ENCODE data around the gene DHX58.

Gene DHX58

DNA sequence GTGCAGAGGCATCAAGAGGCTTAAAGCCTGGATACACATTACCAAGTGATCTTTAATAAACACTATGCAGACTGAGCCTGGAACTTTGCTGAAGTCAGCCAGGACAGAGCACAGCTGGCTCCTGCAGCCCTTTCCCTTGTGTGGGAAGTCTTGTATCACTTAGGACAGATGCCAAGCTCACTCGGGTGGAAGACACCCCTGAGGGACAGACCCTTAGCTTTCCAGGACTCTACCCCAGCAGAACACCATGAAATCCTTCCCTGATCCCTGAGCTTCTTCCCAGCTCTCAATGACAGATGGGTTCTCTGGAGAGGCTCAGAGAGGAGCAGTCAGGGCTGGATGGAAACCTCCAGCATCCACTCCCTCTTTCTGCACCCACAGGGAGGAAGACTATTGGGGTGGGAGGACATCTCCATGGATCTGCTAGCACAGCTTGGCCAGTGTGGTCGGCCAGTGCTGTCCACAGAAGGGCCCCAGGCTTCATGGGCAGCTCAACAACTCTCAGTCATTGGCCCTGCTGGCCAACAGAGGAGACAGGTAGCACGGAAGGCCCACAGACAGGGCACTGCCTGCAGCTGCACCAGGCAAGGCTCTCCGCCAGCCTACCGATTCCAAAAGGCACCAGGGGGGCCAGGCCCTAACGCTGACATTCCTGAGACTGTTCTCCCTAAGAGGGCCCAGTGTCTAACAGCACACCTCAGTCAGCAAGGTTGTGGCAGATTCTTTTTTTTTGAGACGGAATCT lies 26.4 kb upstream of the DHX58 start:
- Histone ChIP-seq H3K4me3 (ENCODE audit: low read length) (no peak overlapping the region), H3K4me1 (ENCODE audit: control insufficient read depth, insufficient read depth, low read length) (no peaks in the 10 kb centered on the region; the same call in 1 of the 2 replicates), H3K9me3 (ENCODE audit: control insufficient read depth, insufficient read depth, low read length) (no peaks in the 10 kb centered on the region), H3K27me3 (ENCODE audit: control insufficient read depth, insufficient read depth, low read length) (no peaks in the 10 kb centered on the region), H3K27ac (ENCODE audit: low read length) (no peak overlapping the region), H3K36me3 (ENCODE audit: control insufficient read depth, insufficient read depth, low read length) (peaks cover 4% of the 10 kb centered on the region; the same call in 1 of the 2 replicates)
- DNase-seq (ENCODE audit: low read depth, low spot score) = no peak
- no CpG with 5 or more reads among the region's 7 CpGs for WGBS (ENCODE audit: insufficient coverage, insufficient read length)

DNA sequence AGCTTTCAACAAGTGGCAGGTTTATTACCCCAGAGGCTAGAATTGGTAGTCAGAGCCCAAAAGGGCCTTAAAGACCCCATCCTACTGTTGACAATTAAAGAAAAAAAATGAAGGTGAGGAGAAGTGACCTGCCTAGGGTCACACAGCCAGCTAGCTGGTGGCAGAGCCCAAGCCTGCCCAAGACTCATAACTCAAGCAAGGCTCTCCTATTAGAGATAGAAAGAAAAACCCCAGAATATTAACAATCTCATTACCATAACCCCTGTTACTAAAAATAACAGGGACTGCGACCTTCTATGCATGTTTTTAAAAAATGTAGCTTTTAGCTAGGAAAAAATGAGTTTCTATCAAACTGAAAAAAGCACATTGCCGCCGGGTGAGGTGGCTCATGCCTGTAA lies 24.1 kb upstream of the DHX58 start:
- no peak overlapping the region for H3K4me3 ChIP-seq (ENCODE audit: low read length)
- H3K4me1 ChIP-seq (ENCODE audit: control insufficient read depth, insufficient read depth, low read length) = no peaks in the 10 kb centered on the region; the same call in 1 of the 2 replicates
- H3K9me3 ChIP-seq (ENCODE audit: control insufficient read depth, insufficient read depth, low read length) = no peaks in the 10 kb centered on the region
- no peak overlapping the region for H3K27ac ChIP-seq (ENCODE audit: low read length)
- DNase-seq (ENCODE audit: low read depth, low spot score) = no peak
- WGBS (ENCODE audit: insufficient coverage, insufficient read length) = no CpG with 5 or more reads among the region's 3 CpGs
- H3K36me3 ChIP-seq (ENCODE audit: control insufficient read depth, insufficient read depth, low read length) = peaks cover 4% of the 10 kb centered on the region; the same call in 1 of the 2 replicates
- no peaks in the 10 kb centered on the region for H3K27me3 ChIP-seq (ENCODE audit: control insufficient read depth, insufficient read depth, low read length)

DNA sequence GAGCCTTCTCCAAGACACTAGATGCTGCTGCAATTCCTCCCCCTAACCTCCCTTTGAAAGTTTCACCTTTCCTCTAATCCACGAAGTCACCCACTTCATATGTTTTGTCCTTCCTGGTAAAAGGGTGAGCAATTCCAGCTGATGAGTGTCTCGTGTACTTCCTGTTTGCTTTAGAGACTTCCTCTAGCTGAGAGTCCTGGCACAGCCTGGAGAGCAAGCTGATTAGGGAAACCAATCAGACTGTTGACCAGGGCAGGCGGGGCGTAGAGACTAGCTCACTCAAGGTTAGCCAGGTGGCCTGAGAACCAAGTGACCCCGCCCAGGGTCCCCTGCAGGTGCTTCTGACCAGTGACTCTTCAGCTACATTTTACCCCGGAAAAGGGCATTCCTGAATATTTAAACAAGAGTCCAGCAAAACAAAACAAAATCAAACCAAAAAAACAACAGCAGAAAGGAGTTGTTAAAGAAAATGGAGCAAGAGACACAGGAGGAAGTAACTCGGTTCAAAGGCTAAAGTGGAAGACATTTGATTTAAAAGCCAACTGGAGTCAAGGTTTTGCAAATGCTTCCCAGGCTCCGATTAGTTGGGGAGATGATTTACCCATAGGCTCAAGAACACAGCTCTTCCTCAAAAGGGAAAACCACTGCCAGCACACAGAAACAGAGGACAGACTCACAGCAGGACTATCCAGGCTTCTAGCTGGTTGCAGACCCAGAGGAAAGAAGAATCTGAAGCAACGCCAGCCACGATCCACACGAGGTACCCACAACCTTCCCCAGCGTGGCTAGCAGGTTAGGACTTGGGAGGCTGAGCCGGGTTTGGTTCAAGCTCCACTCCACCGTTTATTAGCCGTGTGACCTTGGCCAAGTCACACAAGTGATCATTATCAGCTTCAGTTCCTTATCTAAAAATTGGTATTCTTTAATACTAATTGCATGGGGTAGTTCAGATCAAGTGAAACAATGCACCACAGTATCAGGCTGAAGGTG lies 23.4 kb upstream of the DHX58 start:
- Histone ChIP-seq H3K36me3 (ENCODE audit: control insufficient read depth, insufficient read depth, low read length) (no peaks in the 10 kb centered on the region), H3K4me1 (ENCODE audit: control insufficient read depth, insufficient read depth, low read length) (no peaks in the 10 kb centered on the region; the same call in 1 of the 2 replicates), H3K27ac (ENCODE audit: low read length) (no peak overlapping the region), H3K9me3 (ENCODE audit: control insufficient read depth, insufficient read depth, low read length) (no peaks in the 10 kb centered on the region), H3K27me3 (ENCODE audit: control insufficient read depth, insufficient read depth, low read length) (no peaks in the 10 kb centered on the region), H3K4me3 (ENCODE audit: low read length) (no peak overlapping the region)
- no peak for DNase-seq (ENCODE audit: low read depth, low spot score)
- WGBS (ENCODE audit: insufficient coverage, insufficient read length) = no CpG with 5 or more reads among the region's 15 CpGs

DNA sequence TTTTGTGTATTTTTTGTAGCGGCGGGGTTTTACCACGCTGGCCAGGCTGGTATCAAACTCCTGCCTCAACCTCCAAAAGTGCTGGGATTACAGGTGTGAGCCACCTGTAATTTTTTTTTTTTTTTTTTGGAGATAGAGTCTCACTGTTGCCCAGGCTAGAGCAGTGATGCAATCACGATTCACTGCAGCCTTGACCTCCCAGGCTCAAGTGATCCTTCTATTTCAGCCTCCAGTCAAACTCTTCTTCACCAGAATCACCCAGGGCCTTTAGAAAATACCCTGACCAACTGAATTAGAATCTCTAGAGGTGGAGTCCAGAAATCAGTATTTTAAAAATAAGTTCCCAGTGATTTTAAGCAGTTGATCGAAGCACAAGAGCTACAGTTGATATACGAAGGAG lies 22.6 kb upstream of the DHX58 start:
- DNase-seq (ENCODE audit: low read depth, low spot score) = no peak
- H3K4me1 ChIP-seq (ENCODE audit: control insufficient read depth, insufficient read depth, low read length) = no peaks in the 10 kb centered on the region; the same call in 1 of the 2 replicates
- no peaks in the 10 kb centered on the region for H3K27me3 ChIP-seq (ENCODE audit: control insufficient read depth, insufficient read depth, low read length)
- no peaks in the 10 kb centered on the region for H3K9me3 ChIP-seq (ENCODE audit: control insufficient read depth, insufficient read depth, low read length)
- no peak overlapping the region for H3K27ac ChIP-seq (ENCODE audit: low read length)
- no CpG with 5 or more reads among the region's 6 CpGs for WGBS (ENCODE audit: insufficient coverage, insufficient read length)
- no peaks in the 10 kb centered on the region; the same call in 1 of the 2 replicates for H3K36me3 ChIP-seq (ENCODE audit: control insufficient read depth, insufficient read depth, low read length)
- no peak overlapping the region for H3K4me3 ChIP-seq (ENCODE audit: low read length)

DNA sequence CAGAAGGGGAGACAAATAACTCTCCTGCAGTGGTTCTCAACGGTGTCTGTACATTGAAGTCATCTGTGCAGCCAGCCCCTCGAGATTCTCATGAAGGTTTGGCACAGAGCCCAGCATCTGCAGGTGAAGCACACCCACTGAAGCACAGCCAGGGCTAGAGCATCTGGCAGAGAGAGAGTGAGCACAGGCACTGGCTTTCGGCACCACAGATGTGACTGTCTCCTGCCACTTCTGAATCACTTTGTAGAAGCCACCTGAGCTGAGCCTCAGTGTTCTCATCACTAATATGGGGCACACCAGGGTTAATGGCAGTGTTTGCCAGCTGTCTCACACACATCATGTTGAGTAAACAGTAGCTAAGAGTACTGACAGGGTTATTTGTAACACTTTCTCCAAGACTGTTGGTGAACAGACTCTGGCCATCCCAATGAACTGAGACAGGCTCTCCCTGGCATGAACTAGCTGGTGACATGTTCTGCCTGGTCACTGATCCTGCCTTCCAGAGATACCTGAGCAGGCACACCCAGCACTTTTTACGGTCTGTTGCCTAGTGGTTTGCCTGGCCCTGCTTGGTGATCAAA lies 21.0 kb upstream of the DHX58 start:
- Histone ChIP-seq H3K36me3 (ENCODE audit: control insufficient read depth, insufficient read depth, low read length) (peaks cover 14% of the 10 kb centered on the region), H3K9me3 (ENCODE audit: control insufficient read depth, insufficient read depth, low read length) (no peaks in the 10 kb centered on the region), H3K4me3 (ENCODE audit: low read length) (no peak overlapping the region), H3K27me3 (ENCODE audit: control insufficient read depth, insufficient read depth, low read length) (no peaks in the 10 kb centered on the region), H3K4me1 (ENCODE audit: control insufficient read depth, insufficient read depth, low read length) (no peaks in the 10 kb centered on the region), H3K27ac (ENCODE audit: low read length) (no peak overlapping the region)
- WGBS (ENCODE audit: insufficient coverage, insufficient read length) = no CpG with 5 or more reads among the region's 4 CpGs
- no peak for DNase-seq (ENCODE audit: low read depth, low spot score)

DNA sequence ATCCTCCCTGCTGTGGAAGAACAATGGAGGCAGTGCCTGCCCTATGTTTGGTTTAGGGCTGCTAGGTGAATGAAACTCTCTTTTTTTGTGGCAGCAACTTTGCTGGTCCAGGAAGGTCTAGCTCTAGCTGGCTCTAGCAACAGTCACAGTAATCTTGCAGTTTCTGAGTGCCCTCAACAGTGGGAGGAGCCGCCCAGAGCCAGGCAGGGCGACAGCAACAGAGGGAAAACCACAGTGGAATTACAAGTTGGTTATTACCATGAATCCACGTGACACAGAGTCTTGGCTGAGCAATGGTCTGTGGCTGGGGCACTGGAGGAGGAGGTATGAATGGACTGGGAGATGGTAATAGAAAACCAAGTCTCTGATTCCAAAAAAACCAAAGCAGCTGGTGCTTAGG lies 20.4 kb upstream of the DHX58 start:
- DNase-seq (ENCODE audit: low read depth, low spot score) = no peak
- H3K4me1 ChIP-seq (ENCODE audit: control insufficient read depth, insufficient read depth, low read length) = no peaks in the 10 kb centered on the region
- no peaks in the 10 kb centered on the region for H3K27me3 ChIP-seq (ENCODE audit: control insufficient read depth, insufficient read depth, low read length)
- H3K27ac ChIP-seq (ENCODE audit: low read length) = no peak overlapping the region
- peaks cover 18% of the 10 kb centered on the region for H3K36me3 ChIP-seq (ENCODE audit: control insufficient read depth, insufficient read depth, low read length)
- no peak overlapping the region for H3K4me3 ChIP-seq (ENCODE audit: low read length)
- WGBS (ENCODE audit: insufficient coverage, insufficient read length) = no CpG with 5 or more reads among the region's 3 CpGs
- H3K9me3 ChIP-seq (ENCODE audit: control insufficient read depth, insufficient read depth, low read length) = no peaks in the 10 kb centered on the region

DNA sequence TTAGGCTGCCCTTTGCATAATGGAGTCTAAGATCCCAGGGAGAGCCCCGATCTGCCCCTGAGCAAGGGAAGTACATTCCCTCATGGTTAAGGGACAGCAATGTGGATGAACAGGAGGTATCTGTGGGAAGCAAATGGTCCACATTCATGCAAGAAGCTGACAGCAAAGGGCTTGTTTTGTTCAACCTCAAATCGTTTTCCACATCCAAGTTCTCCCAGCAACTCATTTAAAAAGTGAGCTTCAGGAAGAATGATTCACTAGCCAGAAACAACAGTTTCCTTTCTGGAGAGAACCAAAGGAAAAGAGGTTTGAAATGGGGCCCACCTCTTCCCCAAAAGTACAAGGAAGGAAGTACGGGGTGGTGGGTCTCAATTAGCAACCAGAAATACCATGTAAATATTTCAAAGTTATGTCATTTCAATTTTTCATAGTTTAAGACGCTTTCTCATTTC lies 19.5 kb upstream of the DHX58 start:
- DNase-seq (ENCODE audit: low read depth, low spot score) = no peak
- Histone ChIP-seq H3K27me3 (ENCODE audit: control insufficient read depth, insufficient read depth, low read length) (no peaks in the 10 kb centered on the region), H3K9me3 (ENCODE audit: control insufficient read depth, insufficient read depth, low read length) (no peaks in the 10 kb centered on the region), H3K4me3 (ENCODE audit: low read length) (no peak overlapping the region), H3K27ac (ENCODE audit: low read length) (no peak overlapping the region), H3K36me3 (ENCODE audit: control insufficient read depth, insufficient read depth, low read length) (peaks cover 20% of the 10 kb centered on the region), H3K4me1 (ENCODE audit: control insufficient read depth, insufficient read depth, low read length) (no peaks in the 10 kb centered on the region)
- WGBS (ENCODE audit: insufficient coverage, insufficient read length) = no CpG with 5 or more reads among the region's 4 CpGs

DNA sequence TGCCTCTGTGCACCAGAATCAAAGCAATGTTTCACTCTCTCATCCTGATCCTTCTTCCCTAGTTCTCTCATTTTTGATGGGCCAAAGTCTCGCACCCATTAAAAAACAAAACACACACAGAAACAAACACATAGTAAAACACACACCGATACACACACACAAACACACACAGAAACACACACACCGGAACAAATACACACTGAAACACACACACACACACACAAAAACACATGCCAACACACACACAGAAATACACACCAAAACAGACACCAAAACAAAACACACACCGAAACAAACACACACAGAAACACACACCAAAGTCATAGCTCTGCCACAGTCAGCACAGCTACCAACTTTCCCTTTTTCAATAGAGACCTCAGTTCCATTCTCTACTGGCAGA lies 18.7 kb upstream of the DHX58 start:
- no peaks in the 10 kb centered on the region for H3K4me1 ChIP-seq (ENCODE audit: control insufficient read depth, insufficient read depth, low read length)
- 100% methylated on average over 4 of the region's 4 CpGs for WGBS (ENCODE audit: insufficient coverage, insufficient read length)
- H3K36me3 ChIP-seq (ENCODE audit: control insufficient read depth, insufficient read depth, low read length) = peaks cover 24% of the 10 kb centered on the region
- no peak overlapping the region for H3K27ac ChIP-seq (ENCODE audit: low read length)
- no peaks in the 10 kb centered on the region for H3K9me3 ChIP-seq (ENCODE audit: control insufficient read depth, insufficient read depth, low read length)
- no peaks in the 10 kb centered on the region for H3K27me3 ChIP-seq (ENCODE audit: control insufficient read depth, insufficient read depth, low read length)
- H3K4me3 ChIP-seq (ENCODE audit: low read length) = no peak overlapping the region
- DNase-seq (ENCODE audit: low read depth, low spot score) = no peak

DNA sequence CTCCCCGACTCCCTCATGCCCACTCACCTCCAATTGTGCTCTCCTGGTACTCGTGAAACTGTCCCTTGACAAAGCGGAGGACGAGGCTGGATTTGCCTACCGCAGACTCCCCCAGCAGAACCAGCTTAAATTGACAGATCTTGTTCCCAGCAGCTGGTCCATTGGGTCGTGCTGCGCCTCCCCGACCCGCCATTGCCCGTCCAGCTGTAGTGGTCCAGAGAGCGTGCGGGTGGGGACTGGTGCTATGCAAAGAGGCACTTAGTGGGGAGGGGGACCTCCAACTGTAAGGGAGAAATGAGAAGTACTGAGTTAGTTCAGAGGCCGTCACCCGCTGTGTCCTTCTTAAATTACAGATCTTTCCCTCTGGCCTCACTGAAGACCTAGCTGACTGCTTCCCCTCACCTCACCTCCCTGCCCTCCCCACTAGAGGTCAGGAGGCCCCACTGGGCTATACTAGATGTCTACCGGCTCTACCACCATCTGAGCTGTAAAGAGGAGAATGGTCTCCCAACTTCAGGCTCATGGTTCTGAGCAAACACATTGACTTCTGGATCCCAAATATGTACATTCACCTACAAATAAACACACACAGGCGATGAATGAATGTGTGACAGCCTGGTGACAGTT lies 17.9 kb upstream of the DHX58 start:
- Histone ChIP-seq H3K36me3 (ENCODE audit: control insufficient read depth, insufficient read depth, low read length) (peaks cover 27% of the 10 kb centered on the region), H3K4me3 (ENCODE audit: low read length) (no peak overlapping the region), H3K9me3 (ENCODE audit: control insufficient read depth, insufficient read depth, low read length) (no peaks in the 10 kb centered on the region), H3K27ac (ENCODE audit: low read length) (no peak overlapping the region), H3K4me1 (ENCODE audit: control insufficient read depth, insufficient read depth, low read length) (no peaks in the 10 kb centered on the region), H3K27me3 (ENCODE audit: control insufficient read depth, insufficient read depth, low read length) (no peaks in the 10 kb centered on the region)
- WGBS (ENCODE audit: insufficient coverage, insufficient read length) = no CpG with 5 or more reads among the region's 16 CpGs
- no peak for DNase-seq (ENCODE audit: low read depth, low spot score)

Measured in iPS DF 6.9 (cell line).